Measurements from ENCODE around the gene APRT.
A peak's percentile ranks its signal among the peaks of the same experiment; 100 is the strongest.

Gene APRT

DNA sequence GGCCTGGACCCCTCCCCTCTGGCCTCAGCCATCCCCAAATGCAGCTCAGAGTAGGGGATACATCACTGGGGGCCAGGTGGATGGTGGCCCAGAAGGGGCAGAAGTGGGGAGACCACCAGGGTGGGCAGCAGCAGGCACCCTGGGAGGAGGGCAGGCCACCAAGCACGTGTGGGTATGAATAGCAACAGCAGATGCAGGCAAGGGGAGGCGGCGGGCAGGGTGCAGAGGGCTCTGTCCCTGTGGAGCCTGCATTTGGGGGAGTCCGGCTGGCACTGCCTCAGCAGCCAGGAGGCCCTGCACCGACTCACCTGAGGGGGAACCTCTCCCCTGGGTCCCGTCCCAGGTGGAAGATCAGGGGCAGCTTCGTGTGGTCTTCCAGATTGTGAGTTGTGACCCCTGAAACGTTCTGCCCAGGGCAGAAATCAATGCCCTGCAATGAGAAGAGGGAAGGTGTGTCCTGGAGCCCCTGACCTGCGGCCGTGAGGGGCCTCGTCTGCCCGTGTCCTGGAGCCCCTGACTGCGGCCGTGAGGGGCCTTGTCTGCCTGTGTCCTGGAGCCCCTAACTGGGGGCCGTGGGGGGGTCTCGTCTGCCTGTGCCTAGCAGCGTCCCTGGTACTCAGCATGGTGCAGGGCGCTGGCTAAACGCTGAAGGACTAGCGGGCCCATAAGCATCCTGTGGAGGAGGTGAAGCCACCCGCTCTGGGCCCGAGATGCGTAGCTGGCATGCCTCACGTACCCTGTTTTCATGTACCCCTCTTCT, 10.7 kb upstream of the APRT start:
- DNase-seq (ENCODE audit: low spot score) = no peak

GRCh38 chr16:88821168-88821850, 9.6 kb upstream of the APRT start:
- DNase-seq (ENCODE audit: low spot score) = no peak

GRCh38 chr16:88820385-88821025, 8.8 kb upstream of the APRT start:
- DNase-seq (ENCODE audit: low spot score) = no peak

- no peak for DNase-seq (ENCODE audit: low spot score)
Observed at GRCh38 chr16:88819126-88819525, 7.4 kb upstream of the APRT start.

GRCh38 chr16:88818575-88818874, 6.8 kb upstream of the APRT start:
- DNase-seq (ENCODE audit: low spot score) = no peak

- no peak for DNase-seq (ENCODE audit: low spot score)
Observed at GRCh38 chr16:88817785-88818574, 6.3 kb upstream of the APRT start.

DNA sequence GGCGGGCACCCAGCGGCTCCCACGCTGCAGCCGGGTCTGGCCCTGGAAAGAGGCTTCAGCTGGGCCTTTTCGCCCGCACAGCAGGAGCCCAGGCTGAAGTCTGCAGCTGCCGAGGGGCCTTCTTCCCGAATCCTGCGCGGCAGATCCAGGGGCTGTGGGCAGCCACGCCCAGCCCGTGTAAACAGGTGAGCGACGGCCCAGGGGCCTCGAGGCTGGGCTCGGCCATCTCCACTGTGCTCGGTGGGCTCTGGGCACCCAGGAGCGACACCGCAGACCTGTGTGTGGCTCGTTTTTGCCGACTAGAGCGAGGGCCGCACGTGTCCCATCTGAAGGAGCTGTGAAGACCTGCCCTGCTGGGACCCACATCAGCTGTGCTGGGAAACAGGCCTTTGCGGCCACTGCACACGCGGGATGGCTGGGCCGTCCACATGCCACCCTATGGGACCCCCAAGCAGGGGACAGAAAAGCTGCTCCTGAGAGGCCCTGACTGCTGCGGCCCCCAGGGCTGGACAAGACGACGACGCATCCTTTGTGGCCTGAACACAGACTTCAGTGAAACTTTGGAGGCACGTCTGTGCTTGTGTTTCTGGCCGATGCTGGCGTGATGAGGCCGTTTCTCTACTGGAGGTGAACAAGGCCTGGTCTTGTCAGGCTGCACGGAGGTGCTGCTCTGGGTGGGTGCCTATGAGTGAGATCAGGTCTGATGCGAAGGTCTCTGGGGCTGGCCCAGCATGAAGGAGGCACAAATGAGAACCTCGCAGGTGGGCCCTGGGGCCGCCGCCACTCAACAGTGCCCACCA, 5.2 kb upstream of the APRT start:
- DNase-seq (ENCODE audit: low spot score) = no peak

- DNase-seq (ENCODE audit: low spot score) = no peak
Observed at GRCh38 chr16:88815901-88816589, 4.3 kb upstream of the APRT start.

- no peak for DNase-seq (ENCODE audit: low spot score)
Observed at GRCh38 chr16:88815227-88815626, 3.5 kb upstream of the APRT start.

DNA sequence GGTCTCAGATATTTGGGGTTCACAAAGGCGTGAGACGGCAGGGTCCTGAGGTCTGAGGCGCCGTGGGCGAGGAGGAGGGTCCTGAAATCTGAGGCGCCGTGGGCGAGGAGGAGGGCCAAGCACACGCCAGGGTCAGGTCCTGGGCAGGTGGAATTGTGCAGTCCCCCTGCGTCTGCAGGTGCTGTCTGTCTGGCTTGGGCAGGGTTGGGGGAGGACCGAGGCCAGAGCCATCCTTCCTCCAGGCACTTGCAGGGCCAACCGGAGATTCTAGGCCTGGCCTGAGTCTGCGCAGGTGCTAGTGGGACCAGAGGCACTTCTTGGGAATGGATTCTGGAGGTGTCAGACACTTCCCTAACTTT, 2.4 kb upstream of the APRT start:
- no peak for DNase-seq (ENCODE audit: low spot score)

DNA sequence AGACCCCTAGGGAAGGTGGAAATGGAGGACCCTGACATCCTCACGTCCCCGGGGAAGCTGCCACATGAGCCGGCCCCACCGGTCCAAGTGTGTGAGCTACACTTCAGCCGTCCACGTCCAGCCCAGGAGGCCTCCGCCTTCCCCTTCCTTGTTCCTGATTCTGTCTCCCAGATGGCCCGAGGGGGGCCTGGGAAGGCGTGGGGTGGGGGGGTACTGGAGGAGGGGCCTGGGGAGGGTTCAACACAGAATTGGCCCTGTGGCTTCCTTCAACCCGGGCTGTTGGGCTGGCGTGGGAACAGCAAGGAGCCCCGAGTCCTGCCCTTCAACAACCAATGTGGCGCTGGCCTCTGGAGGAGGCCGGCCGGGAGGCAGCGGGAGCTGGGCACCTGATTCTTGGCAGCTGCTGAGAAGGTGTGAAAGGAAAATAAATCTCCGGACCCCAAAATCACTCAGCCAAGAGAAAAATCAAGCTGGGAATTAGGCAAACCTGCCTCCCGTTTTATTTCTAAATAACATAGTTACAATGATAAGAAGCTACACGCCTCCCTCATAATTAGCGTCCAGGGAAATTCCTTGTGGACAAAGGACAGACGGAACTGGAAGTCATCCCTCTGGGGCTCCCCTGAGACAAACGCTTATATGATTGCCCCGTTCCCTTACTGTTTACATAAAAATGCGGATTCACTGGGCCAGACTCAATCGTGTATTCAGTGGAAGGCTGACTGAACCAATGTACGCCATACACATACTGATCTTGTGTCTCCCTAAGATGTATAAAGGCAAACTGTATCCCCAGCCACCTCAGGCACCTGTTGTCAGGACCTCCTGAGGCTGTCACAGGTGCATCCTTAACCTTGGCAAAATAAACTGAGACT, 1.8 kb upstream of the APRT start:
- DNase-seq (ENCODE audit: low spot score) = no peak

GRCh38 chr16:88812513-88813268, 963 bp upstream of the APRT start:
- no peak for DNase-seq (ENCODE audit: low spot score)

- peak; percentile 82 for DNase-seq (ENCODE audit: low spot score)
Observed at GRCh38 chr16:88810912-88811768, 588 bp downstream of the APRT start.

DNA sequence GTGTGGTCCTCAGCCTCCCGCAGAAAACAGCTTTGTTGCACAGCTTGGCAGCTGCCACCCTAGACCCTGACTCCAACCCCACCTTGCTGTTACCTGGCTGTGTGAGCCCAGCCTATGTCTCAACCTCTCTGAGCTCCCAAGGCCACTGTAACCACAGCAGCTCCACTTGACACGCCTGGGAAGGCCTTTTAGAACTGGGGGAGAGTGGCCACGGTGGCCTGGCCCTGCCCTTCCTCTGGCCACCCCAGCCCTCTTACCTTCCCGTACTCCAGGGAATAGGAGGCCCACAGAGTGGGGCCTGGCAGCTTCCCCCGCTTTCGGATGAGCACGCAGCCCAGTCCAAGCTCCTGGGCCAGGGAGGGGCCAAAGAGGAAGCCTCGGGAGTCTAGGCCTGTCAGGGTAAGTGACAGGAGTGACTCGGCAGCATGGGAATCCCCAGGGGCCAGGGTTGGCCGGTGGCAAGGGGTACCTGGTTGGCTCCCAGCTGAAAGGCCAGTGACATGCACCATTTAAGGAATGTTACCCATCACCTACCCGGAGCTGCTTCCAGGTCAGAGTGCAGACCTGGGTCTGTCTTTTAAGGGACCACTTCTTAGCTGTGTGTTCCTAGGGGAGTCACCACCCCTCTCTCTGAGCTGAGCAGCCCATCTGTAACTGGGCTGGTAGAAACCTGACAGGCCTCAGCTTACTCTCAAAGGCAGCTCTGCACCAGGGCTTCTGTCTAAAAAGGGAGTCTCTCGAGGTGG, 1.4 kb downstream of the APRT start:
- no peak for DNase-seq (ENCODE audit: low spot score)

GRCh38 chr16:88809676-88810165, 2.0 kb downstream of the APRT start:
- DNase-seq (ENCODE audit: low spot score) = no peak

GRCh38 chr16:88809068-88809675, 2.6 kb downstream of the APRT start:
- DNase-seq (ENCODE audit: low spot score) = no peak

Data from AG20443 (cell line).